ENCODE measurements around the gene FZD8. TPM values are rescaled to one million over a fixed set of nuclear protein-coding genes. Genes with fewer than 3 reads are reported as not detected.

FZD8 gene
- total and polyA plus RNA-seq, 2 of the 4 experiments (the other 2 are of a cell fraction) = 3.6 to 3.9 TPM

- H3K27ac ChIP-seq (ENCODE audit: insufficient read depth, low read length) = no peak overlapping the region
- no TSS peak for BruUV-seq (replicated peaks)
- no peak overlapping the region for H2AK5ac ChIP-seq (ENCODE audit: low read depth, low read length)
- peaks cover 9% of the 10 kb centered on the region for H3K9me3 ChIP-seq (ENCODE audit: control insufficient read depth, insufficient read depth, low read length)
- TF ChIP-seq, protein P1, sequence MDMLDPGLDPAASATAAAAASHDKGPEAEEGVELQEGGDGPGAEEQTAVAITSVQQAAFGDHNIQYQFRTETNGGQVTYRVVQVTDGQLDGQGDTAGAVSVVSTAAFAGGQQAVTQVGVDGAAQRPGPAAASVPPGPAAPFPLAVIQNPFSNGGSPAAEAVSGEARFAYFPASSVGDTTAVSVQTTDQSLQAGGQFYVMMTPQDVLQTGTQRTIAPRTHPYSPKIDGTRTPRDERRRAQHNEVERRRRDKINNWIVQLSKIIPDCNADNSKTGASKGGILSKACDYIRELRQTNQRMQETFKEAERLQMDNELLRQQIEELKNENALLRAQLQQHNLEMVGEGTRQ (IDR thresholded peaks at IDR 0.05; ENCODE audit: low read depth, low read length) = no peak
- TF ChIP-seq RFX5 (IDR thresholded peaks at IDR 0.05; ENCODE audit: low read depth, low read length) (no peak), SMC3 (IDR thresholded peaks at IDR 0.05; ENCODE audit: low read depth, low read length) (no peak), MAFK (IDR thresholded peaks at IDR 0.05; ENCODE audit: low read depth, low read length) (no peak), RAD21 (IDR thresholded peaks at IDR 0.05; ENCODE audit: low read length) (no peak), FOS (IDR thresholded peaks at IDR 0.05; ENCODE audit: low read depth, low read length) (no peak), CTCF (conservative IDR thresholded peaks at IDR 0.05; ENCODE audit: low read depth, low read length) (no peak), MAZ (IDR thresholded peaks at IDR 0.05; ENCODE audit: borderline replicate concordance, low read depth, low read length) (no peak), CHD1 (IDR thresholded peaks at IDR 0.05; ENCODE audit: low read depth, low read length) (no peak)
- no peak overlapping the region for H4K5ac ChIP-seq (ENCODE audit: low read depth, low read length)
- intact Hi-C loops (cut with micrococcal nuclease) = loop anchor here (10.0 kb wide), 1 partner anchor 360 kb away; no protein-coding TSS in a partner anchor
- no peak overlapping the region for H3K56ac ChIP-seq (ENCODE audit: extremely low read depth, insufficient read depth, low read length)
- no peak overlapping the region for H3K4ac ChIP-seq (ENCODE audit: low read depth, low read length)
- WGBS, 2 experiments (ENCODE audit: extremely low coverage in 2 of 2, insufficient read length in 1 of 2) = 85% methylated on average over 1 of the region's 3 CpGs; no CpG with 5 or more reads in 1 of the 2 experiments
- H2BK20ac ChIP-seq (ENCODE audit: low read depth, low read length) = no peak overlapping the region
- H2AK9ac ChIP-seq (replicated peaks; ENCODE audit: low read depth, low read length, poor library complexity) = no peak overlapping the region
- no peaks in the 10 kb centered on the region for H4K20me1 ChIP-seq (ENCODE audit: insufficient read depth, low read length)
- H3K4me3 ChIP-seq (ENCODE audit: insufficient read depth, low read depth, low read length) = no peak overlapping the region
- ATAC-seq (ENCODE audit: low read depth) (no peak), DNase-seq (no peak)
- no peaks in the 10 kb centered on the region for H3K36me3 ChIP-seq (ENCODE audit: control insufficient read depth, insufficient read depth, low read length)
- H3K79me1 ChIP-seq (ENCODE audit: low read depth in 1 of 2, low read length in 2 of 2) = no peaks in the 10 kb centered on the region
- H3K4me1 ChIP-seq (ENCODE audit: control insufficient read depth, insufficient read depth, low read length) = no peaks in the 10 kb centered on the region
- H3K27me3 ChIP-seq (ENCODE audit: control insufficient read depth, insufficient read depth, low read length) = peaks cover 22% of the 10 kb centered on the region
- no peak overlapping the region; the same call in 1 of the 2 replicates for H3K23ac ChIP-seq (ENCODE audit: low read depth, low read length)
- no peak overlapping the region for H3K18ac ChIP-seq (ENCODE audit: low read depth, low read length)
- POLR2A ChIA-PET (ENCODE audit: unreplicated experiment) = no interaction called here
- no peak overlapping the region for H3K9ac ChIP-seq (ENCODE audit: low read depth, low read length)
- H4K8ac ChIP-seq (ENCODE audit: low read depth in 2 of 2, low read length in 2 of 2) = no peak overlapping the region
- H3K4me2 ChIP-seq (ENCODE audit: low read depth, low read length) = no peak overlapping the region
- no peak overlapping the region for H2BK5ac ChIP-seq (ENCODE audit: low read depth, low read length, poor library complexity, severe bottlenecking)
- H3K9me1 ChIP-seq (ENCODE audit: insufficient read depth, low read length) = no peaks in the 10 kb centered on the region
- H2BK15ac ChIP-seq (ENCODE audit: low read depth, low read length) = no peak overlapping the region
- no peak overlapping the region for H4K91ac ChIP-seq (ENCODE audit: insufficient read depth, low read depth, low read length)
- H2BK120ac ChIP-seq (ENCODE audit: low read depth, low read length) = no peak overlapping the region
- dilution Hi-C loops (cut with HindIII; ENCODE audit: low sequenced_read_pairs, unreplicated experiment) = no loop called here
- in situ Hi-C loops (cut with MboI; ENCODE audit: low sequenced_read_pairs) = no loop called here
- CTCF ChIA-PET = no interaction called here
- H3K14ac ChIP-seq (replicated peaks; ENCODE audit: low read depth, low read length) = no peak overlapping the region
- no peak overlapping the region for H2AFZ ChIP-seq (replicated peaks; ENCODE audit: low read length, poor library complexity)
These were observed 47.0 kb downstream of the FZD8 start for GRCh38 chr10:35595106-35595505.
